ENCODE measurements around the gene CD55.
"Not testable (repeated sequence)": the region's sequence is repeated elsewhere in the genome, so short reads cannot be mapped to it uniquely, and the experiment has no call there.

Gene CD55

GRCh38 chr1:207316622-207317391 is 4.7 kb upstream of the CD55 start:
- no peak overlapping the region for H3K27ac ChIP-seq (ENCODE audit: low read depth, low read length)
- H3K4me1 ChIP-seq (ENCODE audit: control insufficient read depth, insufficient read depth, low read length, unreplicated experiment) = no peaks in the 10 kb centered on the region
- no peaks in the 10 kb centered on the region for H3K36me3 ChIP-seq (ENCODE audit: insufficient read depth, low read length)
- no peaks in the 10 kb centered on the region for H3K79me2 ChIP-seq (ENCODE audit: control insufficient read depth, insufficient read depth, low read length, unreplicated experiment)
- H3K27me3 ChIP-seq (ENCODE audit: insufficient read depth, low read length) = peaks cover 7% of the 10 kb centered on the region; the same call in 1 of the 2 replicates
- no peak overlapping the region for H2AFZ ChIP-seq (ENCODE audit: low read length, unreplicated experiment)
- H3K4me3 ChIP-seq (ENCODE audit: low read depth, low read length) = no peak overlapping the region

- no peaks in the 10 kb centered on the region for H3K79me2 ChIP-seq (ENCODE audit: control insufficient read depth, insufficient read depth, low read length, unreplicated experiment)
- peaks cover 7% of the 10 kb centered on the region; the same call in 1 of the 2 replicates for H3K27me3 ChIP-seq (ENCODE audit: insufficient read depth, low read length)
- no peak overlapping the region for H3K4me3 ChIP-seq (ENCODE audit: low read depth, low read length)
- H3K27ac ChIP-seq (ENCODE audit: low read depth, low read length) = no peak overlapping the region
- no peaks in the 10 kb centered on the region for H3K36me3 ChIP-seq (ENCODE audit: insufficient read depth, low read length)
- H2AFZ ChIP-seq (ENCODE audit: low read length, unreplicated experiment) = no peak overlapping the region
- no peaks in the 10 kb centered on the region for H3K4me1 ChIP-seq (ENCODE audit: control insufficient read depth, insufficient read depth, low read length, unreplicated experiment)
Measured at GRCh38 chr1:207317561-207317960, 3.9 kb upstream of the CD55 start.

- Histone ChIP-seq H3K27ac (ENCODE audit: low read depth, low read length) (no peak overlapping the region), H3K4me3 (ENCODE audit: low read depth, low read length) (no peak overlapping the region), H3K27me3 (ENCODE audit: insufficient read depth, low read length) (peaks cover 7% of the 10 kb centered on the region; the same call in 1 of the 2 replicates), H2AFZ (ENCODE audit: low read length, unreplicated experiment) (no peak overlapping the region), H3K4me1 (ENCODE audit: control insufficient read depth, insufficient read depth, low read length, unreplicated experiment) (no peaks in the 10 kb centered on the region), H3K36me3 (ENCODE audit: insufficient read depth, low read length) (no peaks in the 10 kb centered on the region), H3K79me2 (ENCODE audit: control insufficient read depth, insufficient read depth, low read length, unreplicated experiment) (no peaks in the 10 kb centered on the region)
Measured at GRCh38 chr1:207318072-207318619, 3.3 kb upstream of the CD55 start.

GRCh38 chr1:207319199-207319598 is 2.3 kb upstream of the CD55 start:
- H3K79me2 ChIP-seq (ENCODE audit: control insufficient read depth, insufficient read depth, low read length, unreplicated experiment) = no peaks in the 10 kb centered on the region
- H3K4me3 ChIP-seq (ENCODE audit: low read depth, low read length) = no peak overlapping the region
- no peaks in the 10 kb centered on the region for H3K4me1 ChIP-seq (ENCODE audit: control insufficient read depth, insufficient read depth, low read length, unreplicated experiment)
- H3K36me3 ChIP-seq (ENCODE audit: insufficient read depth, low read length) = no peaks in the 10 kb centered on the region
- H2AFZ ChIP-seq (ENCODE audit: low read length, unreplicated experiment) = no peak overlapping the region
- no peak overlapping the region for H3K27ac ChIP-seq (ENCODE audit: low read depth, low read length)
- H3K27me3 ChIP-seq (ENCODE audit: insufficient read depth, low read length) = peaks cover 7% of the 10 kb centered on the region; the same call in 1 of the 2 replicates

- not testable (repeated sequence) for H3K36me3 ChIP-seq (ENCODE audit: insufficient read depth, low read length); H3K4me3 ChIP-seq (ENCODE audit: low read depth, low read length); H3K4me1 ChIP-seq (ENCODE audit: control insufficient read depth, insufficient read depth, low read length, unreplicated experiment); H2AFZ ChIP-seq (ENCODE audit: low read length, unreplicated experiment); H3K27me3 ChIP-seq (ENCODE audit: insufficient read depth, low read length); H3K79me2 ChIP-seq (ENCODE audit: control insufficient read depth, insufficient read depth, low read length, unreplicated experiment); H3K27ac ChIP-seq (ENCODE audit: low read depth, low read length)
Measured at GRCh38 chr1:207320105-207320504, 1.4 kb upstream of the CD55 start.

- Histone ChIP-seq H3K27me3 (ENCODE audit: insufficient read depth, low read length) (peaks cover 1% of the 10 kb centered on the region; the same call in 1 of the 2 replicates), H3K4me3 (ENCODE audit: low read depth, low read length) (peak overlapping the region; percentile 89), H3K4me1 (ENCODE audit: control insufficient read depth, insufficient read depth, low read length, unreplicated experiment) (no peaks in the 10 kb centered on the region), H3K36me3 (ENCODE audit: insufficient read depth, low read length) (no peaks in the 10 kb centered on the region), H3K79me2 (ENCODE audit: control insufficient read depth, insufficient read depth, low read length, unreplicated experiment) (no peaks in the 10 kb centered on the region), H2AFZ (ENCODE audit: low read length, unreplicated experiment) (peak overlapping the region; percentile 71), H3K27ac (ENCODE audit: low read depth, low read length) (peak overlapping the region; percentile 58; the same call in 1 of the 2 replicates)
Measured at GRCh38 chr1:207321790-207322645, 540 bp downstream of the CD55 start.

GRCh38 chr1:207323425-207324225 is 2.1 kb downstream of the CD55 start:
- Histone ChIP-seq H3K4me3 (ENCODE audit: low read depth, low read length) (no peak overlapping the region), H3K79me2 (ENCODE audit: control insufficient read depth, insufficient read depth, low read length, unreplicated experiment) (no peaks in the 10 kb centered on the region), H2AFZ (ENCODE audit: low read length, unreplicated experiment) (no peak overlapping the region), H3K27ac (ENCODE audit: low read depth, low read length) (no peak overlapping the region), H3K36me3 (ENCODE audit: insufficient read depth, low read length) (no peaks in the 10 kb centered on the region; the same call in 1 of the 2 replicates), H3K27me3 (ENCODE audit: insufficient read depth, low read length) (no peaks in the 10 kb centered on the region; the same call in 1 of the 2 replicates), H3K4me1 (ENCODE audit: control insufficient read depth, insufficient read depth, low read length, unreplicated experiment) (no peaks in the 10 kb centered on the region)

- no peaks in the 10 kb centered on the region for H3K27me3 ChIP-seq (ENCODE audit: insufficient read depth, low read length)
- H3K79me2 ChIP-seq (ENCODE audit: control insufficient read depth, insufficient read depth, low read length, unreplicated experiment) = no peaks in the 10 kb centered on the region
- H3K4me1 ChIP-seq (ENCODE audit: control insufficient read depth, insufficient read depth, low read length, unreplicated experiment) = no peaks in the 10 kb centered on the region
- H2AFZ ChIP-seq (ENCODE audit: low read length, unreplicated experiment) = no peak overlapping the region
- no peak overlapping the region for H3K27ac ChIP-seq (ENCODE audit: low read depth, low read length)
- peaks cover 4% of the 10 kb centered on the region for H3K36me3 ChIP-seq (ENCODE audit: insufficient read depth, low read length)
- no peak overlapping the region for H3K4me3 ChIP-seq (ENCODE audit: low read depth, low read length)
Measured at GRCh38 chr1:207328004-207328403, 6.5 kb downstream of the CD55 start.

GRCh38 chr1:207328908-207329440 is 7.5 kb downstream of the CD55 start:
- Histone ChIP-seq H3K4me3 (ENCODE audit: low read depth, low read length) (no peak overlapping the region), H3K4me1 (ENCODE audit: control insufficient read depth, insufficient read depth, low read length, unreplicated experiment) (no peaks in the 10 kb centered on the region), H3K79me2 (ENCODE audit: control insufficient read depth, insufficient read depth, low read length, unreplicated experiment) (no peaks in the 10 kb centered on the region), H2AFZ (ENCODE audit: low read length, unreplicated experiment) (no peak overlapping the region), H3K27ac (ENCODE audit: low read depth, low read length) (no peak overlapping the region), H3K27me3 (ENCODE audit: insufficient read depth, low read length) (no peaks in the 10 kb centered on the region), H3K36me3 (ENCODE audit: insufficient read depth, low read length) (peaks cover 10% of the 10 kb centered on the region)

GRCh38 chr1:207329469-207329868 is 8.0 kb downstream of the CD55 start:
- Histone ChIP-seq H3K36me3 (ENCODE audit: insufficient read depth, low read length) (peaks cover 10% of the 10 kb centered on the region), H3K27ac (ENCODE audit: low read depth, low read length) (no peak overlapping the region), H3K79me2 (ENCODE audit: control insufficient read depth, insufficient read depth, low read length, unreplicated experiment) (no peaks in the 10 kb centered on the region), H3K4me1 (ENCODE audit: control insufficient read depth, insufficient read depth, low read length, unreplicated experiment) (no peaks in the 10 kb centered on the region), H3K27me3 (ENCODE audit: insufficient read depth, low read length) (no peaks in the 10 kb centered on the region), H3K4me3 (ENCODE audit: low read depth, low read length) (no peak overlapping the region), H2AFZ (ENCODE audit: low read length, unreplicated experiment) (no peak overlapping the region)

All from ACC112 (cell line).